ENCODE data around the gene ARL3. TPM values are rescaled to one million over a fixed set of nuclear protein-coding genes. Genes with fewer than 3 reads are reported as not detected.
"Not testable (repeated sequence)": the region's sequence is repeated elsewhere in the genome, so short reads cannot be mapped to it uniquely, and the experiment has no call there.

The ARL3 gene
- total RNA-seq, 5 donors from 2014 or later (not counting 1 experiment from before 2014, with no cell fraction given): 2.7 to 5.0 (median 3.5) TPM

GRCh38 chr10:102670871-102671434, 43.2 kb downstream of the ARL3 start:
- Histone ChIP-seq H3K27ac (ENCODE audit: low read length) (no peak overlapping the region), H3K9me3 (no peaks in the 10 kb centered on the region), H3K27me3 (replicated peaks in 1 of 2; ENCODE audit: control insufficient read depth in 2 of 2, extremely low read depth in 1 of 2, insufficient read depth in 2 of 2, low read length in 1 of 2) (no peaks in the 10 kb centered on the region), H3K4me1 (ENCODE audit: control insufficient read depth in 1 of 2, extremely low read depth in 1 of 2, insufficient read depth in 2 of 2, low read length in 2 of 2) (peaks cover 26 to 61% of the 10 kb centered on the region in 2 experiments), H3K4me3 (ENCODE audit: control insufficient read depth in 1 of 2, extremely low read depth in 1 of 2, low read length in 1 of 2) (no peak overlapping the region), H3K36me3 (ENCODE audit: control insufficient read depth in 2 of 2, extremely low read depth in 1 of 2, insufficient read depth in 1 of 2, low read length in 1 of 2) (no peaks in the 10 kb centered on the region)
- POLR2A ChIA-PET: no interaction called here
- peak overlapping the region in 1 of 2 donors; percentile 16 for H3K27ac Mint-ChIP-seq
- ATAC-seq (replicated peaks in 1 of 4) (no peak), DNase-seq (no peak)
- H3K36me3 Mint-ChIP-seq: no peaks in the 10 kb centered on the region
- CTCF ChIA-PET: interaction anchor here in 1 of 2 donors (0.7 kb wide), 1 partner anchor 57 kb away, joined by 3 read pairs; no protein-coding TSS in a partner anchor
- peaks cover 37 to 58% (median 56%) of the 10 kb centered on the region in 3 donors for H3K4me1 Mint-ChIP-seq
- WGBS (ENCODE audit: insufficient coverage): 80% methylated on average over 4 of the region's 6 CpGs
- H3K27me3 Mint-ChIP-seq: no peaks in the 10 kb centered on the region
- no peak overlapping the region for H3K4me3 Mint-ChIP-seq
- H3K9me3 Mint-ChIP-seq: no peaks in the 10 kb centered on the region

DNA sequence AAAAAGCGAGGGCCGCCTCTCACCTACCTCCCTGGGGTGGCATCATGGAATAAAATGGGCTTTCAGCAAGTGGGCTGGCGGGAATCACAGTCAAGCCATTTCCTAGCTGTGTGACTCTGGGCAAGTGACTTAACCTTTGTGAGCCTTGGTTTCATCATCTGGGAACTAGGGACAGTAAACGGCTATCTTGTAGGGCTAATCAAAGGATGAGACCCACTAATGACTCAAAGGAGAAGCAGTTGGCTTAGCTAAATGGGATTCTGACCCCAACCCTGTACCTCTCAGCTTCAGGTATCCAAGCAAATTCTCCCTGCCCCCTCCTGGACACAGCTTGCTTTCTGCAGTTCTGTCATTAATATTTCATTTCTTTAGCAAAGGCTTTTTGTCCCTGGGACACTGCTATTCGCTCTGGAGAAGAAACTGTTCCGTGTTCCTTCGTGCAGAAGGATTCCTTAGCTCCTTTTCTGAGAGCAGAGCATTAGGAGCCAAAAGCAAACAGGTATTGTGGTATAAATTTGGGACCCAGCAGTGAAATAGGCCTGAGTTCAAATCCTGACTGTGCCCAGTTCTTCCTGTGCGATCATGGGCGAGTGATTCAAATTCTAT, 44.0 kb downstream of the ARL3 start:
- Histone ChIP-seq H3K36me3 (ENCODE audit: control insufficient read depth in 2 of 2, extremely low read depth in 1 of 2, insufficient read depth in 1 of 2, low read length in 1 of 2) (no peaks in the 10 kb centered on the region), H3K9me3 (no peaks in the 10 kb centered on the region), H3K27me3 (replicated peaks in 1 of 2; ENCODE audit: control insufficient read depth in 2 of 2, extremely low read depth in 1 of 2, insufficient read depth in 2 of 2, low read length in 1 of 2) (no peaks in the 10 kb centered on the region), H3K4me3 (ENCODE audit: control insufficient read depth in 1 of 2, extremely low read depth in 1 of 2, low read length in 1 of 2) (no peak overlapping the region), H3K4me1 (ENCODE audit: control insufficient read depth in 1 of 2, extremely low read depth in 1 of 2, insufficient read depth in 2 of 2, low read length in 2 of 2) (peaks cover 18 to 53% of the 10 kb centered on the region in 2 experiments), H3K27ac (ENCODE audit: low read length) (no peak overlapping the region)
- H3K4me3 Mint-ChIP-seq: no peak overlapping the region
- no peaks in the 10 kb centered on the region for H3K27me3 Mint-ChIP-seq
- DNase-seq (no peak), ATAC-seq (replicated peaks in 1 of 4) (no peak)
- H3K27ac Mint-ChIP-seq: peak overlapping the region; percentile 31 to 77
- H3K9me3 Mint-ChIP-seq: no peaks in the 10 kb centered on the region
- ChIA-PET POLR2A (interaction anchor here in 1 of 2 donors (0.9 kb wide), 1 partner anchor 25 kb away, joined by 12 read pairs; no protein-coding TSS in a partner anchor), CTCF (interaction anchor here (0.7 to 1.5 kb wide), 5 partner anchors 9 to 43 kb away, joined by 3 to 4 read pairs (median 3); no protein-coding TSS in a partner anchor)
- whole genome bisulfite sequencing (ENCODE audit: insufficient coverage): 88% methylated on average over 6 of the region's 9 CpGs
- H3K4me1 Mint-ChIP-seq: peaks cover 30 to 50% (median 48%) of the 10 kb centered on the region in 3 donors
- H3K36me3 Mint-ChIP-seq: no peaks in the 10 kb centered on the region

DNA sequence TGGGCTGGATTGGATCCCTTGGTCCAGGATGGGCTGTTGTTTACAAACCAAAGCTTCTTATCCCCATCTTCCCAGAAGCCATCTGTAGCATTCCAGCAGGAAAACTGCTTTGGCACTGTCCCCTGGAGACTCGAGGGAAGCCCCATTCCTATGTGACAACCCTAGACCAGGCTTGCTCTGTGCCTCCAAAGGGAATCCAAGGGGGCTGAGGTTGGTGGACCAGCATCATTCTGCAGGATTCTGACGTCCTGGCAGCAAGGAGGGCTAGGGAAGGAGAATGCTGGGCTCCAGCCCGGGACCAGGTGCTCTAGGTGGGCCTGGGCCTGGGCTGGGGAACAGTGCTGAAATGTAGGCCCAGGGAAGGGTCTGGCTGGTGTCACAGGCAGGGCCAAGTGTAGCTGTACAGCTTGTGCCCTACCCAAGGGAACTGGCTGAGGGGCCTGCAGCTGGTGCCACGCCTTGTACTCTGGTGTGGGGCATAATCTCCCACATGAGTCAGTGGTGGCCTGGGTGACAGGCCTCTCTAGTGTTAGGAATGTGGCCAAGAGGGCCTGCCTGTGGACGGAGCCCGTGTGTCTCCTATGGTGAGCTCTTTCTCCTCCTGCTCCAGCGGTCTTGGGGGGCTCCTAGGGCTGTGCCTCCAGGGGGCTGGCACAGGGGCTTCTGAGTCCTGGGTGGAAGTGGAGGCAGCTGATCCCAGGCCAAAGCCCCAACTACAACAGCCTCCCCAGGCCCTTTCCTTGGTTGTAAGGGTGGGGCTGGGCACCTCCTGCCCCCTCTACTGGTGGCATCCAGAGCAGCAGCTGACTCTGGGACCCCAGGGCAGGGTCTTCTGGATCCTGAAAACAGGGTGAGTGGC, 44.8 kb downstream of the ARL3 start:
- Mint-ChIP-seq H3K4me3 (no peak overlapping the region), H3K9me3 (no peaks in the 10 kb centered on the region), H3K36me3 (no peaks in the 10 kb centered on the region), H3K4me1 (peaks cover 23 to 42% (median 41%) of the 10 kb centered on the region in 3 donors), H3K27me3 (no peaks in the 10 kb centered on the region), H3K27ac (peak overlapping the region; percentile 31 to 77)
- Histone ChIP-seq H3K4me1 (ENCODE audit: control insufficient read depth in 1 of 2, extremely low read depth in 1 of 2, insufficient read depth in 2 of 2, low read length in 2 of 2) (peaks cover 12 to 46% of the 10 kb centered on the region in 2 experiments), H3K9me3 (no peaks in the 10 kb centered on the region), H3K27ac (ENCODE audit: low read length) (no peak overlapping the region), H3K27me3 (replicated peaks in 1 of 2; ENCODE audit: control insufficient read depth in 2 of 2, extremely low read depth in 1 of 2, insufficient read depth in 2 of 2, low read length in 1 of 2) (no peaks in the 10 kb centered on the region), H3K36me3 (ENCODE audit: control insufficient read depth in 2 of 2, extremely low read depth in 1 of 2, insufficient read depth in 1 of 2, low read length in 1 of 2) (no peaks in the 10 kb centered on the region), H3K4me3 (ENCODE audit: control insufficient read depth in 1 of 2, extremely low read depth in 1 of 2, low read length in 1 of 2) (no peak overlapping the region)
- POLR2A ChIA-PET: interaction anchor here in 1 of 2 donors (0.9 kb wide), 1 partner anchor 24 kb away, joined by 12 read pairs; no protein-coding TSS in a partner anchor
- CTCF ChIA-PET: interaction anchor here (0.7 to 1.5 kb wide), 5 partner anchors 9 to 44 kb away, joined by 3 to 4 read pairs (median 3); no protein-coding TSS in a partner anchor
- 75% methylated on average over 4 of the region's 7 CpGs for WGBS (ENCODE audit: insufficient coverage)
- DNase-seq (peak in 2 of 35 experiments; percentile 22 to 38), ATAC-seq (replicated peaks in 1 of 4) (no peak)

- no peaks in the 10 kb centered on the region for H3K27me3 ChIP-seq (replicated peaks in 1 of 2; ENCODE audit: control insufficient read depth in 2 of 2, extremely low read depth in 1 of 2, insufficient read depth in 2 of 2, low read length in 1 of 2)
- peak overlapping the region; percentile 44 for H3K27ac ChIP-seq (ENCODE audit: low read length)
- no peaks in the 10 kb centered on the region for H3K36me3 ChIP-seq (ENCODE audit: control insufficient read depth in 2 of 2, extremely low read depth in 1 of 2, insufficient read depth in 1 of 2, low read length in 1 of 2)
- ChIA-PET POLR2A (interaction anchor here in 1 of 2 donors (0.6 kb wide), 1 partner anchor 359 kb away, joined by 6 read pairs; no protein-coding TSS in a partner anchor), CTCF (no interaction called here)
- H3K4me1 ChIP-seq (ENCODE audit: control insufficient read depth in 1 of 2, extremely low read depth in 1 of 2, insufficient read depth in 2 of 2, low read length in 2 of 2): peaks cover 8 to 37% of the 10 kb centered on the region in 2 experiments
- H3K36me3 Mint-ChIP-seq: no peaks in the 10 kb centered on the region
- no peaks in the 10 kb centered on the region for H3K9me3 ChIP-seq
- H3K4me3 Mint-ChIP-seq: peak overlapping the region in 1 of 3 donors; percentile 10
- 55% methylated on average over 2 of the region's 10 CpGs for WGBS (ENCODE audit: insufficient coverage)
- H3K4me3 ChIP-seq (ENCODE audit: control insufficient read depth in 1 of 2, extremely low read depth in 1 of 2, low read length in 1 of 2): no peak overlapping the region
- ATAC-seq (replicated peaks in 1 of 4): peak; percentile 24 to 54 (median 46)
- H3K27me3 Mint-ChIP-seq: no peaks in the 10 kb centered on the region
- peak overlapping the region; percentile 72 to 77 for H3K27ac Mint-ChIP-seq
- DNase-seq: no peak
- no peaks in the 10 kb centered on the region for H3K9me3 Mint-ChIP-seq
- H3K4me1 Mint-ChIP-seq: peaks cover 14 to 33% (median 32%) of the 10 kb centered on the region in 3 donors
Observed at GRCh38 chr10:102668326-102669107, 45.7 kb downstream of the ARL3 start.

DNA sequence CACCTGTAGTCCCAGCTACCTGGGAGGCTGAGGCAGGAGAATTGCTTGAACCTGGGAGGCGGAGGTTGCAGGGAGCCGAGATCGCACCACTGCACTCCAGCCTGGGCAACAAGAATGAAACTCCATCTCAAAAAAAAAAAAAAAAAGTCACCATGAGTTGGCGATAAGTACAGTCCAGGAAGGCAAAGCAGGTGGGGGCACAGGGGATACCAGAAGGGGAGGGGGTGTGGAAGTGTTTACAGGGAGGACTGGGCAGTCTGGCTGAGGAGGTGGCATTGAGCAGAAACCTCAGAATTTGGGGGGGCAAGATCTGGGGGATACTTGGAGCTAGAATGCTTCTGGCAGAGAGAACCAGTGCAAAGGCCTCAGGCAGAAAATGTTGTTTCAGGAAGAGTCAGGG, 46.8 kb downstream of the ARL3 start:
- H3K9me3 ChIP-seq; DNase-seq; H3K27me3 Mint-ChIP-seq; H3K9me3 Mint-ChIP-seq; H3K27ac ChIP-seq (ENCODE audit: low read length); H3K27me3 ChIP-seq (replicated peaks in 1 of 2; ENCODE audit: control insufficient read depth in 2 of 2, extremely low read depth in 1 of 2, insufficient read depth in 2 of 2, low read length in 1 of 2); H3K4me3 ChIP-seq (ENCODE audit: control insufficient read depth in 1 of 2, extremely low read depth in 1 of 2, low read length in 1 of 2); ATAC-seq (replicated peaks in 1 of 4); POLR2A ChIA-PET; CTCF ChIA-PET; H3K36me3 ChIP-seq (ENCODE audit: control insufficient read depth in 2 of 2, extremely low read depth in 1 of 2, insufficient read depth in 1 of 2, low read length in 1 of 2); H3K36me3 Mint-ChIP-seq; H3K4me3 Mint-ChIP-seq: not testable (repeated sequence)
- peak overlapping the region in 1 of 2 donors; percentile 72 for H3K27ac Mint-ChIP-seq
- peaks cover 4 to 30% of the 10 kb centered on the region in 2 experiments for H3K4me1 ChIP-seq (ENCODE audit: control insufficient read depth in 1 of 2, extremely low read depth in 1 of 2, insufficient read depth in 2 of 2, low read length in 2 of 2)
- peaks cover 12 to 25% (median 23%) of the 10 kb centered on the region in 3 donors for H3K4me1 Mint-ChIP-seq
- WGBS (ENCODE audit: insufficient coverage): no CpG with 5 or more reads among the region's 4 CpGs
